RWPE2 (cell line): ENCODE data around the gene CAMK2G.

Source experiments
- ATAC-seq: fragments of 200-7000 bp; cut with Tn5 transposase; 3 replicates; pipeline ENCODE4 v1.9.1; 2021; ENCODE audit warnings: low read depth
- DNase-seq: peaks from one replicate; pipeline ENCODE4 v3.0.0-alpha.2; 2020; ENCODE audit warnings: low spot score
- H3K27ac ChIP-seq: fragments of 450-650 bp; 2 replicates; pipeline ENCODE4 v1.5.1; 2017; ENCODE audit warnings: mild to moderate bottlenecking; ENCODE audit not compliant: poor library complexity, severe bottlenecking
- H3K27me3 ChIP-seq: fragments of 250-450 bp; sonication (Bioruptor Pico); 2 replicates; pipeline ENCODE4 v1.5.1; 2021; ENCODE audit warnings: mild to moderate bottlenecking, moderate library complexity; ENCODE audit not compliant: insufficient read depth, poor library complexity, severe bottlenecking
- H3K36me3 ChIP-seq: fragments of 250-450 bp; sonication (Bioruptor Pico); 2 replicates; pipeline ENCODE4 v1.5.1; 2020; ENCODE audit warnings: low read depth, mild to moderate bottlenecking, moderate library complexity
- H3K4me1 ChIP-seq: fragments of 250-450 bp; sonication (Bioruptor Pico); 2 replicates; pipeline ENCODE4 v1.5.1; 2021; ENCODE audit warnings: mild to moderate bottlenecking, moderate library complexity; ENCODE audit not compliant: insufficient read depth, poor library complexity, severe bottlenecking
- H3K4me3 ChIP-seq: fragments of 250-450 bp; sonication (Bioruptor Pico); 2 replicates; pipeline ENCODE4 v1.5.1; 2021; ENCODE audit warnings: mild to moderate bottlenecking, moderate library complexity; ENCODE audit not compliant: severe bottlenecking
- H3K9me3 ChIP-seq: fragments of 250-450 bp; sonication (Bioruptor Pico); 2 replicates; pipeline ENCODE4 v1.5.1; 2021; ENCODE audit warnings: mild to moderate bottlenecking, moderate library complexity; ENCODE audit not compliant: severe bottlenecking
- TF ChIP-seq, protein P1 (sequence below): fragments of 450-650 bp; IDR thresholded peaks from one replicate; pipeline ENCODE4 v1.5.1; 2017; ENCODE audit warnings: mild to moderate bottlenecking, moderate library complexity; ENCODE audit not compliant: poor library complexity, severe bottlenecking

CAMK2G gene

DNA sequence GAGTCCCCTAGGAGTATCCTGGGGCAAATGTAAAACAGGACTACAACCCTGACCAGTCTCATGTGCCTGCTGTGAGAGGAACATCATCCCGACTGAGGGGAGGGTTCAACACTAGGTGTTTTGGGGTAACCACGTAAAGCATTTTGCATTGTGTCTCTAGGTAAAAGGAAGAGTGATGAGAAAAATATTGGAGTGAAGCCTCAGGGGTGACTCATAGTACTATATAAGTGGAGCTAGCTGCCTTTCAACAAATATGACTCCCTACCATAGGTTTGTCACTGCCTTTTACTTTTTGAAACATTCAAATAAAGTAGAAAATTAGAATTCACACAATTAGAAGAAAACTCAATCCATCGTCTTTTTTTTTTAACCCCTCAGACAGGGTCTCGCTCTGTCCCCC lies 2.6 kb upstream of the CAMK2G start:
- DNase-seq = no peak
- Histone ChIP-seq H3K9me3 (no peaks in the 10 kb centered on the region), H3K36me3 (peaks cover 6% of the 10 kb centered on the region; the same call in 1 of the 2 replicates), H3K27ac (peak overlapping the region; percentile 15), H3K4me3 (no peak overlapping the region), H3K27me3 (no peaks in the 10 kb centered on the region), H3K4me1 (peaks cover 16% of the 10 kb centered on the region)
- TF ChIP-seq, protein P1, sequence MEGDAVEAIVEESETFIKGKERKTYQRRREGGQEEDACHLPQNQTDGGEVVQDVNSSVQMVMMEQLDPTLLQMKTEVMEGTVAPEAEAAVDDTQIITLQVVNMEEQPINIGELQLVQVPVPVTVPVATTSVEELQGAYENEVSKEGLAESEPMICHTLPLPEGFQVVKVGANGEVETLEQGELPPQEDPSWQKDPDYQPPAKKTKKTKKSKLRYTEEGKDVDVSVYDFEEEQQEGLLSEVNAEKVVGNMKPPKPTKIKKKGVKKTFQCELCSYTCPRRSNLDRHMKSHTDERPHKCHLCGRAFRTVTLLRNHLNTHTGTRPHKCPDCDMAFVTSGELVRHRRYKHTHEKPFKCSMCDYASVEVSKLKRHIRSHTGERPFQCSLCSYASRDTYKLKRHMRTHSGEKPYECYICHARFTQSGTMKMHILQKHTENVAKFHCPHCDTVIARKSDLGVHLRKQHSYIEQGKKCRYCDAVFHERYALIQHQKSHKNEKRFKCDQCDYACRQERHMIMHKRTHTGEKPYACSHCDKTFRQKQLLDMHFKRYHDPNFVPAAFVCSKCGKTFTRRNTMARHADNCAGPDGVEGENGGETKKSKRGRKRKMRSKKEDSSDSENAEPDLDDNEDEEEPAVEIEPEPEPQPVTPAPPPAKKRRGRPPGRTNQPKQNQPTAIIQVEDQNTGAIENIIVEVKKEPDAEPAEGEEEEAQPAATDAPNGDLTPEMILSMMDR = no peak
- peak; percentile 20; the same call in 1 of the 3 replicates for ATAC-seq

DNA sequence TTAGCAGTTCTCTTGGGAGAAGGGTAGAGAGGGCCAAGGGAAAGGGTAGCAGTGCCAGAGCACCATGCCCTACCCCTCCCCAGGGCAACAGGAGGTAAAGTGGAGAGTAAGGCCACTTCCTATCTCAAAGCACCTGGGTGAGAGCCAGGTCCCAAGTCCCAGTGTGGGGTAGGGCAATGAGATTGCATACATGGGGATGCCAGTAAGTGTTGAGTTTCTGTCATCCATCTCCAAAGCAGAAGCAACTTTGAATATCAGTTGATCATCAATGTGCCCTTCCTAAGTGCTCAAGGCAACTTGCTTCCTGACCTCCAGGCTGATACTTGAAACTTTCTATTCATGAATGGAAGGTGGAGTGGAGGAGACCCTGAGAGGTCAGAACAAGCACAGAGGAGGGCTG lies 2.2 kb upstream of the CAMK2G start:
- Histone ChIP-seq H3K4me1 (peaks cover 17% of the 10 kb centered on the region), H3K9me3 (no peaks in the 10 kb centered on the region), H3K27ac (peak overlapping the region; percentile 15), H3K36me3 (peaks cover 10% of the 10 kb centered on the region), H3K27me3 (no peaks in the 10 kb centered on the region), H3K4me3 (no peak overlapping the region)
- TF ChIP-seq, protein P1 = no peak
- DNase-seq = no peak
- no peak for ATAC-seq

DNA sequence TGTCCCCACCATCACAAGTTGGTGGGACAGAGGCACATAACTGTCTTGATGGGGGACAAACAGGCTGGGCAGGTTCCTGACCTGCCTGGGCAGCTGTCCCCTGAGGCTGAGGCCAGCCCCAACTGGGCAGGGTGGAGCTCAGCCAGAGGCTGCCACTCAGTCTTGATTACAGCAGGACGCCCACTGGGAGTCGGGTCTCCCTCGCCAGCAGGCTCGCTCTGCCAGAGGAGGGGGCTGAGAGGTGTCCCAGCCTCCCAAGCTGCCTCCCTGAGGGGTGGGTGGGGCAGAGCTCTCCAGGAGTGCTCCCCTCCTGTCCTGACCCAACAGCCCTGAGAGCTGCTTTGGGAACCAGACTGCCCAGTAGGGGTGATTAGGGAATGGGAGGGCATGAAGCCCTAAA lies 1.8 kb upstream of the CAMK2G start:
- Histone ChIP-seq H3K27me3 (no peaks in the 10 kb centered on the region), H3K4me1 (peaks cover 17% of the 10 kb centered on the region), H3K27ac (peak overlapping the region; percentile 15), H3K36me3 (peaks cover 14% of the 10 kb centered on the region), H3K4me3 (no peak overlapping the region), H3K9me3 (no peaks in the 10 kb centered on the region)
- ATAC-seq = no peak
- no peak for DNase-seq
- TF ChIP-seq, protein P1 = no peak

DNA sequence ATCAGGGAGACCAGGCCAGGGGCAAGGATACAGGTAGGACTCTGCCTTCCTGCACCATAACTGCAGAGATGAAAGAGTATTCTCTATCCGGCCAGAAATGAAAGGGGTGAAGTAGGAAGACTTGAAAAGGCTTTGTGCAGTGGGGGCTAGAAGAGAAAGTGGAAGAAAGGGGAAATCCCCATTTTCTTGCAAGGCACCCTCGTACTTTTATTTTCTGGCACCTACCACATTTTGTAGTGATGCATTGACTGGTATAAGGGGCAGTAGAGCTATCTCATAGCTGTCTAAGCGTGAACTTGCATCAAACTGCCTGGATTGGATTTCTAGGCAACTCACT lies 752 bp upstream of the CAMK2G start:
- TF ChIP-seq, protein P1 = no peak
- ATAC-seq (no peak), DNase-seq (no peak)
- Histone ChIP-seq H3K4me1 (peaks cover 17% of the 10 kb centered on the region), H3K4me3 (peak overlapping the region; percentile 97), H3K27ac (no peak overlapping the region), H3K36me3 (peaks cover 23% of the 10 kb centered on the region), H3K27me3 (no peaks in the 10 kb centered on the region), H3K9me3 (no peaks in the 10 kb centered on the region)

- Histone ChIP-seq H3K27ac (peak overlapping the region; percentile 21), H3K36me3 (peaks cover 29% of the 10 kb centered on the region), H3K4me1 (peaks cover 17% of the 10 kb centered on the region), H3K4me3 (peak overlapping the region; percentile 97), H3K9me3 (no peaks in the 10 kb centered on the region), H3K27me3 (no peaks in the 10 kb centered on the region)
- DNase-seq (no peak), ATAC-seq (no peak)
- TF ChIP-seq, protein P1 = no peak
Observed at GRCh38 chr10:73873838-73874215, 528 bp downstream of the CAMK2G start.
